Fibroblast of villous mesenchyme (primary cell): ENCODE results near the gene RAB28. TPM values are rescaled to one million over a fixed set of nuclear protein-coding genes. Genes with fewer than 3 reads are reported as not detected.

Source experiments
- DNase-seq: peaks from one replicate; pipeline ENCODE4 v3.0.0-alpha.2; 2010; ENCODE audit warnings: low read depth
- H3K4me3 ChIP-seq: 2 replicates; pipeline ENCODE4 v1.5.1; 2011; ENCODE audit warnings: low read depth, mild to moderate bottlenecking, low read length
- total RNA-seq: library from RNA; depleted of rRNA; stranded (reverse); fragments of >200 nt; gene quantifications from 2 replicates; pipeline ENCODE4 v1.2.3, GENCODE V29; 2012
- TF ChIP-seq, protein P1 (sequence below): IDR thresholded peaks from 2 replicates; pipeline ENCODE4 v1.5.1; 2012; ENCODE audit warnings: low read depth, mild to moderate bottlenecking, low read length; ENCODE audit not compliant: insufficient read depth

The RAB28 gene
- total RNA-seq, 1 donor, result 21.6 TPM

DNA sequence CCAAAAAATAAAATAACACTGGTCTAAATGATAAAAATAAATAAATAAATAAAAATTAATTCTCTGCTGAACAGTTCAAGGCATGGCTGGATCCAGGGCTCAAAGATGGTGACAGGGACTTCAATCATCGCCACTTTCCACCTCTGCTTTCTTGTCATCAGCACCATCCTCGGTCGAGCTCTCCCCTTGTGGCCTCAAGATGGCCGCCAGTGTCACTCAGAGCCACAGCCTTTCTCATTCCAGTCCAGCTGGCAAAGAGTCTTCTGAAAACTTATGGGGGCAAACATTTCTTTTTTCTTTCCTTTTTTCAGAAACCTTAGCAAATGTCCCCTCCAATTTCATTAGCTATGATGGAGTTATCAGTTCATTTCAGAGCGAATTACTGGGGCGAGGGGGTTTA lies 119.5 kb downstream of the RAB28 start:
- H3K4me3 ChIP-seq, result no peak overlapping the region
- no peak for DNase-seq
- TF ChIP-seq, protein P1, sequence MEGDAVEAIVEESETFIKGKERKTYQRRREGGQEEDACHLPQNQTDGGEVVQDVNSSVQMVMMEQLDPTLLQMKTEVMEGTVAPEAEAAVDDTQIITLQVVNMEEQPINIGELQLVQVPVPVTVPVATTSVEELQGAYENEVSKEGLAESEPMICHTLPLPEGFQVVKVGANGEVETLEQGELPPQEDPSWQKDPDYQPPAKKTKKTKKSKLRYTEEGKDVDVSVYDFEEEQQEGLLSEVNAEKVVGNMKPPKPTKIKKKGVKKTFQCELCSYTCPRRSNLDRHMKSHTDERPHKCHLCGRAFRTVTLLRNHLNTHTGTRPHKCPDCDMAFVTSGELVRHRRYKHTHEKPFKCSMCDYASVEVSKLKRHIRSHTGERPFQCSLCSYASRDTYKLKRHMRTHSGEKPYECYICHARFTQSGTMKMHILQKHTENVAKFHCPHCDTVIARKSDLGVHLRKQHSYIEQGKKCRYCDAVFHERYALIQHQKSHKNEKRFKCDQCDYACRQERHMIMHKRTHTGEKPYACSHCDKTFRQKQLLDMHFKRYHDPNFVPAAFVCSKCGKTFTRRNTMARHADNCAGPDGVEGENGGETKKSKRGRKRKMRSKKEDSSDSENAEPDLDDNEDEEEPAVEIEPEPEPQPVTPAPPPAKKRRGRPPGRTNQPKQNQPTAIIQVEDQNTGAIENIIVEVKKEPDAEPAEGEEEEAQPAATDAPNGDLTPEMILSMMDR, result no peak

DNA sequence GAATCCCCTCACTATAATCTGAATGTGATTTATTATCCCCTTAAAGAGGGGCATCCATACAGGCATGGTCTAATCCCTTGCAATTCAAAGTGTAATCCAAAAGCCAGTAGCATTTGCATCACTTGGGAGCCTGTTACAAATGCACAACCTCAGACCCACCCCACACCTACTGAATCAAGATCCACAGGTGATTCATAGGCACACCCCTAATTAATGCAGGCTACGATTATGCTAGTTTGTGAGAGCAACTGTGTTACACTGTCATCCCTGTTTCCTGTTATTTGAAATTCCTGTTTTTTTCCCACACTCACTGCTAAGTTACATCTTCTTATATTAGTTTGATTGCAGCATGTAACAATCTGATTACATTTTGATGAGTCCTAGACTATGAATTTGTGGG lies 120.0 kb downstream of the RAB28 start:
- no peak for DNase-seq
- TF ChIP-seq, protein P1, result no peak
- H3K4me3 ChIP-seq, result no peak overlapping the region

DNA sequence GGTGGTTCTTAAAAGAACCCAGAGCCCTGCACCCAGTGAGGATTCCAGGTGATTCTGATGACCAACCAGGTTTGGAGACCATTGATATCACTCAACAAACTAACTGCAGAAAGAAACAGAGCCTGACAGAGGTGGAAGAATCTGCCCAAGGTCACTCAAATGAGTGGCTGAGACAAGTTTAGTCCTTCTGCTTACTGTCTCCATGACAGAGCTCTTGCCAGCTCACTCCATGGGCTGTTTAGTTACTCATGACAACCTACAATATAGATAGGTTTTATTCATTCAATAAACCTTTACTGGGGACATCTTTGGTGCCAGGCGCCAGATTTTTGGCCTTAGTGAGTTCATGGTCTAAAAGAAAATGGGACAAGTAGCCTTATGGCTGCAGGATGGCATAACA lies 124.3 kb downstream of the RAB28 start:
- no peak overlapping the region for H3K4me3 ChIP-seq
- no peak for DNase-seq
- TF ChIP-seq, protein P1, result no peak

DNA sequence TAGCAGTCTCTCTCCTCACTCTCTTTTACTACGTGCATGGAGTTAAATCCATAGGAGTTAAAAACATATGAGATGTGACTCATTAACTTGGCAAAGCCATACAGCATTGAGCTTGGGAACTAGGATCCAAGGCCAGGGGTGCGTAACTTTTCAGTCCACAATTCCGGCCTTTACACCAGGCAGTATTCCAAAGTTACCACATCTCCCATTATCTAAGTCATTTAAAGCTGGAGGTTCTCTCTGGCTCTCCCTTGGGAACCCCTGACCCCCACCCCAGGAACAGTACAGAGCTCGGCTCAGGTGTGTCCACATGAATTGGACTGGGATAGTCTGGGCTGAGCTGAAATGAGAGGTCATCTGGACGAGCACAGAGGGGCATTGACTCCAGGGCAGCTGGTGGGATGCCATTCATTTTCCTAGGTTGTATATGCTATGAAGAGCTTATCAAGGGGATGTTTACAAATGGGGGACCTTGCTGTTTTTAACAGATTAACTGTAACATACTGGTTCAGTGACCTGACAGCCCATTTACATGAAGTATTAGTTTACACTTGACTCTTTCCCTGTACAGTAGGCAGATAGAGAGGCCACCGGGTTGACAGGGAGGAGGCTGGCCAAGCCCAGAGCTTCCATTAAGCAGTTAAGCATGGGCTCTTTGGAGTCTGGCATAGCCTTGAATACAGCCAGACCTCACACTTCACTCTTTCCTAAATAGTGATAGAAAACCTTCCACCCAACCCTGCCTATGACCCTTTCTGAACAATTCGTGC lies 128.8 kb downstream of the RAB28 start:
- TF ChIP-seq, protein P1, result no peak
- peak; percentile 92 for DNase-seq
- no peak overlapping the region for H3K4me3 ChIP-seq

DNA sequence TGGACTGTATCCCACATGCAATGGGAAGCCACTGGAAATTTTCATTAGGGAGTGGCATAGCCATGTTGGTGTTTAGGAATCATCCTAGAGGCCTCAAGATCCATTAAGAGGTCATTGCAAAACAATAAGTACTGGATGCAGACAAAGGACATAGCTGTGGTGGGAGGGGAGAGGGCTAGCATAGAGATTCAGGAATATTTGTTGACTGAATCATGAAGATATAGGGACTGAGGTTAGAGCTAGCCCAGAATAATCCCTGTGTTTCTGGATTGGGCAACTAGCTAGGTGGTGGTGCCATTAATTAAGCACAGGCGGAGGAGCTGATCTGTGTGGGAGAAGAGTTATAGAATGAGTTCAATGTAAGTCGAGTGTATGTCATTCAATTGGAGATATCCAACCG lies 135.0 kb downstream of the RAB28 start:
- DNase-seq, result peak; percentile 29
- H3K4me3 ChIP-seq, result no peak overlapping the region
- TF ChIP-seq, protein P1, result no peak

DNA sequence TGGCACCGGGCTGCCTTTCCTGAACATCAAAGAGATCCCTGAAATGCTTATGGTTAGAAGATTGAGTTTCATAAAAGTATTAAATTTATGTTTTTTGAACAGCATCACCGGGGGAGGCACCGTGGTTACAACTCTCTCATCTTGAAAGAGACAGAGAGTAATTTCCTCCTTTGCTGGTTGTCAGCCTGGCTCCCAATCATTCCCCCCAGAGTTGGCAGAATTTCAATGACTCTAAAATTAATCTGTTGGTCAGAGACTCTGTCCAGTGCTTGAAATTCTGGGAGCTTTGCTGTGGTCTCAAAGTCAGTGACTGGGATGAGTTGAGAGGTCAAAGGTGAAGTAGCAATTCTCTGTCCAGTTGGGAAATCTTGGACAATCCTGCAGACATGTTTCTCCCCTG lies 135.9 kb downstream of the RAB28 start:
- peak; percentile 65 for DNase-seq
- H3K4me3 ChIP-seq, result no peak overlapping the region
- TF ChIP-seq, protein P1, result no peak
